ENCODE results near the gene ASNSD1.
"Not testable (repeated sequence)": the region's sequence is repeated elsewhere in the genome, so short reads cannot be mapped to it uniquely, and the experiment has no call there.

Gene ASNSD1

DNA sequence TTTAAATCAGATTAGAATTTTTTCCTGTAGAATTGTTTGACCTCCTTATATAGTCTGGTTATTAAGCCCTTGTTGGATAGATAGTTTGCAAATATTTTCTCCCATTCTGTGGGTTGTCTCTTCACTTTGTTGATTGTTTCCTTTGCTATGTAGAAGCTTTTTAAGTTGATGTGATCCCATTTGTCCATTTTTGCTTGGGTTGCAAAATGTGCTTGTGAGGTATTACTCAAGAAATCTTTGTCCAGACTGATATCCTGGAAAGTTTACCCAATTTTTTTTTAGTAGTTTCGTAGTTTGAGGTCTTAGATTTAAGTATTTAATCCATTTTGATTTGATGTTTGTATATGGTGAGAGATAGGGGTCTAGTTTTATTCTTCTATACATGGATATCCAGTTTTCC lies 26.5 kb downstream of the ASNSD1 start:
- not testable (repeated sequence) for H3K9ac ChIP-seq (ENCODE audit: low read depth, low read length); H3K36me3 ChIP-seq (ENCODE audit: insufficient read depth, low read length); H3K9me3 ChIP-seq (ENCODE audit: control insufficient read depth, insufficient read depth, low read length); H3K4me1 ChIP-seq (ENCODE audit: insufficient read depth, low read length)

DNA sequence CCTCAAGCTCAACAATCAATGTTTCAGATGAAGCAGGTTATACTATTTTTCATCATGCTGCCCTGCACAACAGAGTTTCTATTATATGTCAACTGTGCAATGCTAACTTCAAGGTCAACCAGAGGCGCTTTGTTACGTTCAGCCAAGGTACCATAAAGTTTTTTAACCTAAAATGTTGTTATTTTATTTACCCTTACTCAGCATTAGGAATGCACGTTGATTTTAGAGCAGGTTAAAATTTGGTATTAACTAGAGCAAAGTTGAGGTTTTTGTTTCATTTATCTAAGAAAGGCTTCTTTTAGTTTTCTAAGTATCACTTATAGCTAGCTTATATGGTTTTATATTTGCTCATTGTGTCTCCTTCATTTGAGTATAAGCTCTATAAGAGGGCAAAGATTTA lies 35.0 kb downstream of the ASNSD1 start:
- Histone ChIP-seq H3K9me3 (ENCODE audit: control insufficient read depth, insufficient read depth, low read length) (no peaks in the 10 kb centered on the region), H3K4me1 (ENCODE audit: insufficient read depth, low read length) (no peaks in the 10 kb centered on the region), H3K36me3 (ENCODE audit: insufficient read depth, low read length) (no peaks in the 10 kb centered on the region), H3K9ac (ENCODE audit: low read depth, low read length) (no peak overlapping the region)

GRCh38 chr2:189698020-189698887 lies 37.0 kb downstream of the ASNSD1 start:
- Histone ChIP-seq H3K9me3 (ENCODE audit: control insufficient read depth, insufficient read depth, low read length) (no peaks in the 10 kb centered on the region), H3K9ac (ENCODE audit: low read depth, low read length) (peak overlapping the region; percentile 44; the same call in 1 of the 2 replicates), H3K4me1 (ENCODE audit: insufficient read depth, low read length) (no peaks in the 10 kb centered on the region), H3K36me3 (ENCODE audit: insufficient read depth, low read length) (no peaks in the 10 kb centered on the region)

DNA sequence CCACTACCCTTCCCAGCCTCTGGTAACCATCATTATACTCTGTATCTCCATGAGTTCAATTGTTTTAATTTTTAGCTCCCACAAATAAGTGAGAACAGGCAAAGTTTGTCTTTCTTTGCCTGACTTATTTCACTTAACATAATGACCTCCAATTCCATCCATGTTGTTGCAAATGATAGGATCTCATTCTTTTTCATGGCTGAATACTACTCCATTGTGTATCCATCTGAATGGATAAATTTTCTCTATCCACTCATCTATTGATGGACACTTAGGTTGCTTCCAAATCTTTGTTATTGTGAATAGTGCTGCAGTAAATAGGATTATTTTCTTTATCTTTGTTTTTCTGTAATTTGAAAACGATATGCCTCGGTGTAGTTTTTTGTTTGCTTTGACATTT lies 39.4 kb downstream of the ASNSD1 start:
- Histone ChIP-seq H3K9ac (ENCODE audit: low read depth, low read length) (no peak overlapping the region), H3K9me3 (ENCODE audit: control insufficient read depth, insufficient read depth, low read length) (no peaks in the 10 kb centered on the region), H3K36me3 (ENCODE audit: insufficient read depth, low read length) (no peaks in the 10 kb centered on the region)

GRCh38 chr2:189702071-189702470 lies 40.8 kb downstream of the ASNSD1 start:
- H3K36me3 ChIP-seq (ENCODE audit: insufficient read depth, low read length), result no peaks in the 10 kb centered on the region
- H3K9ac ChIP-seq (ENCODE audit: low read depth, low read length), result no peak overlapping the region
- H3K9me3 ChIP-seq (ENCODE audit: control insufficient read depth, insufficient read depth, low read length), result no peaks in the 10 kb centered on the region
- H3K4me1 ChIP-seq (ENCODE audit: insufficient read depth, low read length), result no peaks in the 10 kb centered on the region

More for the DNA sequence above, 39.4 kb downstream of the ASNSD1 start:
- no peaks in the 10 kb centered on the region for H3K4me1 ChIP-seq (ENCODE audit: insufficient read depth, low read length)

GRCh38 chr2:189709501-189710221 lies 48.4 kb downstream of the ASNSD1 start:
- no peaks in the 10 kb centered on the region for H3K9me3 ChIP-seq (ENCODE audit: control insufficient read depth, insufficient read depth, low read length)
- H3K36me3 ChIP-seq (ENCODE audit: insufficient read depth, low read length), result no peaks in the 10 kb centered on the region
- H3K9ac ChIP-seq (ENCODE audit: low read depth, low read length), result no peak overlapping the region
- H3K4me1 ChIP-seq (ENCODE audit: insufficient read depth, low read length), result 0 out of 2 replicates have a peak, but pooled peaks cover 4% of the 10 kb centered on the region

- not testable (repeated sequence) for H3K9ac ChIP-seq (ENCODE audit: low read depth, low read length); H3K36me3 ChIP-seq (ENCODE audit: insufficient read depth, low read length); H3K4me1 ChIP-seq (ENCODE audit: insufficient read depth, low read length); H3K9me3 ChIP-seq (ENCODE audit: control insufficient read depth, insufficient read depth, low read length)
These were observed 56.3 kb downstream of the ASNSD1 start for GRCh38 chr2:189717593-189717992.

GRCh38 chr2:189719571-189719970 lies 58.3 kb downstream of the ASNSD1 start:
- Histone ChIP-seq H3K4me1 (ENCODE audit: insufficient read depth, low read length) (no peaks in the 10 kb centered on the region), H3K9ac (ENCODE audit: low read depth, low read length) (no peak overlapping the region), H3K36me3 (ENCODE audit: insufficient read depth, low read length) (no peaks in the 10 kb centered on the region), H3K9me3 (ENCODE audit: control insufficient read depth, insufficient read depth, low read length) (no peaks in the 10 kb centered on the region)

All from ES-I3 (cell line).